Neural progenitor cell (in vitro differentiated cells): ENCODE data around the gene ASXL2. TPM values are rescaled to one million over a fixed set of nuclear protein-coding genes. Genes with fewer than 3 reads are reported as not detected.

Experiments used
- DNase-seq: peaks from one replicate; pipeline ENCODE4 v3.0.0-alpha.2; 2016; ENCODE audit warnings: low spot score
- H2AFZ ChIP-seq: fragments of 200-600 bp; sonication (generic); replicated peaks from 2 replicates; pipeline ENCODE4 v1.6.1; 2016; ENCODE audit warnings: antibody characterized with exemption
- H3F3A ChIP-seq: fragments of 200-600 bp; sonication (generic); 2 replicates; pipeline ENCODE4 v1.6.1; 2016; ENCODE audit warnings: antibody characterized with exemption, low read depth
- H3K27ac ChIP-seq: fragments of 200-600 bp; sonication (generic); 2 replicates; pipeline ENCODE4 v1.5.1; 2016; ENCODE audit warnings: mild to moderate bottlenecking
- H3K27me3 ChIP-seq: fragments of 200-600 bp; sonication (generic); 2 replicates; pipeline ENCODE4 v1.6.1; 2016; ENCODE audit warnings: mild to moderate bottlenecking, moderate library complexity
- H3K36me3 ChIP-seq: fragments of 200-600 bp; sonication (generic); 2 replicates; pipeline ENCODE4 v1.5.1; 2016
- H3K4me1 ChIP-seq: fragments of 200-600 bp; sonication (generic); 2 replicates; pipeline ENCODE4 v1.6.1; 2016; ENCODE audit warnings: mixed run types
- H3K4me2 ChIP-seq: fragments of 200-600 bp; sonication (generic); 2 replicates; pipeline ENCODE4 v1.6.1; 2016
- H3K4me3 ChIP-seq: fragments of 200-600 bp; sonication (generic); 2 replicates; pipeline ENCODE4 v1.5.1; 2016
- H3K79me2 ChIP-seq: fragments of 200-600 bp; sonication (generic); 2 replicates; pipeline ENCODE4 v1.6.1; 2016; ENCODE audit warnings: low read depth
- H3K9ac ChIP-seq: fragments of 200-600 bp; sonication (generic); 2 replicates; pipeline ENCODE4 v1.6.1; 2016
- H3K9me3 ChIP-seq: fragments of 200-600 bp; sonication (generic); 2 replicates; pipeline ENCODE4 v1.5.1; 2016; ENCODE audit warnings: low read depth
- H4K20me1 ChIP-seq: fragments of 200-600 bp; sonication (generic); 2 replicates; pipeline ENCODE4 v1.6.1; 2016; ENCODE audit warnings: low read depth
- H3K27ac Mint-ChIP-seq: 3 replicates; pipeline ENCODE4 v1.8.0; 2021; ENCODE audit warnings: mixed read lengths
- H3K27me3 Mint-ChIP-seq: 2 replicates; pipeline ENCODE4 v1.8.0; 2022; ENCODE audit warnings: low read depth, mild to moderate bottlenecking, inconsistent platforms, moderate library complexity, mixed read lengths; ENCODE audit not compliant: insufficient read depth
- H3K36me3 Mint-ChIP-seq: 3 replicates; pipeline ENCODE4 v1.8.0; 2021; ENCODE audit warnings: mixed read lengths
- H3K4me1 Mint-ChIP-seq: 3 replicates; pipeline ENCODE4 v1.8.0; 2021; ENCODE audit warnings: mixed read lengths
- H3K4me3 Mint-ChIP-seq: 3 replicates; pipeline ENCODE4 v1.8.0; 2021; ENCODE audit warnings: mild to moderate bottlenecking, moderate library complexity, mixed read lengths
- H3K9me3 Mint-ChIP-seq: 3 replicates; pipeline ENCODE4 v1.8.0; 2020; ENCODE audit warnings: mixed read lengths
- EZH2 ChIP-seq: fragments of 200-600 bp; sonication (generic); IDR thresholded peaks from 2 replicates; pipeline ENCODE4 v1.6.1; 2017; ENCODE audit warnings: antibody characterized with exemption, mild to moderate bottlenecking, moderate library complexity
- small RNA-seq: library from RNA; depleted of rRNA; stranded (forward); fragments of <200 nt; gene quantifications from one replicate; pipeline ENCODE3, GENCODE V24; 2015
- total RNA-seq: library from RNA; depleted of rRNA; stranded (reverse); fragments of >200 nt; gene quantifications from 2 replicates; pipeline ENCODE4 v1.2.3, GENCODE V29; 2015; ENCODE audit warnings: low replicate concordance

Gene ASXL2
- total RNA-seq, 1 donor from 2014 or later: 8.7 TPM

GRCh38 chr2:25684577-25685473 lies 193.5 kb downstream of the ASXL2 start:
- no peak for TF ChIP-seq EZH2
- no peak overlapping the region for H3K4me3 ChIP-seq
- no peaks in the 10 kb centered on the region for H3K9me3 Mint-ChIP-seq
- peaks cover 14% of the 10 kb centered on the region for H3K4me1 Mint-ChIP-seq
- H3F3A ChIP-seq: no peaks in the 10 kb centered on the region
- no peaks in the 10 kb centered on the region for H3K79me2 ChIP-seq
- no peak overlapping the region for H3K4me3 Mint-ChIP-seq
- H3K27me3 Mint-ChIP-seq: peaks cover 3% of the 10 kb centered on the region
- no peaks in the 10 kb centered on the region for H3K4me1 ChIP-seq
- H3K27ac Mint-ChIP-seq: no peak overlapping the region
- no peak overlapping the region for H2AFZ ChIP-seq
- no peak overlapping the region for H3K27ac ChIP-seq
- H3K27me3 ChIP-seq: no peaks in the 10 kb centered on the region
- no peaks in the 10 kb centered on the region for H3K9me3 ChIP-seq
- DNase-seq: no peak
- H3K36me3 Mint-ChIP-seq: no peaks in the 10 kb centered on the region
- no peak overlapping the region for H3K9ac ChIP-seq
- no peaks in the 10 kb centered on the region for H3K36me3 ChIP-seq
- H4K20me1 ChIP-seq: no peaks in the 10 kb centered on the region
- no peak overlapping the region for H3K4me2 ChIP-seq

Small RNAs within 50 kb of the gene (small RNA-seq; reads per million reads assigned to genes)
- gene NDUFB4P4: not detected
- not detected for gene RF00019

Other genes with a start within 250 kb of the ASXL2 start
- gene DTNB, start 204.9 kb downstream of the ASXL2 start, total RNA-seq: 27.1 and 31.3 TPM in 2 replicates
- gene KIF3C, start 104.0 kb upstream of the ASXL2 start, total RNA-seq: 13.2 and 25.9 TPM in 2 replicates
- gene RAB10, start 155.6 kb upstream of the ASXL2 start, total RNA-seq: 123 and 238 TPM in 2 replicates